PC-3 (cell line): ENCODE results near the gene IBA57. TPM values are rescaled to one million over a fixed set of nuclear protein-coding genes. Genes with fewer than 3 reads are reported as not detected.

Experiments
- ATAC-seq: fragments of 200-7000 bp; cut with Tn5 transposase; 2 replicates; pipeline ENCODE4 v1.9.1; 2020; ENCODE audit warnings: mild to moderate bottlenecking, moderate library complexity
- BruUV-seq: library from RNA; stranded (reverse); fragments of 400-500 nt; replicated peaks from 2 replicates; lab custom pipeline; 2021; lab: Mats Ljungman, UMichigan
- CTCF ChIA-PET: fragments of 300-600 bp; sonication (Branson Sonifier 250); formaldehyde crosslinking; loops from one replicate; lab custom pipeline; 2022; ENCODE audit warnings: antibody characterized with exemption; lab: Charles Lee
- POLR2A ChIA-PET: fragments of 300-600 bp; sonication (Branson Sonifier 250); formaldehyde crosslinking; loops from one replicate; lab custom pipeline; 2022; ENCODE audit warnings: antibody characterized with exemption; ENCODE audit not compliant: unreplicated experiment; lab: Charles Lee
- DNase-seq: peaks from one replicate; pipeline ENCODE4 v3.0.0-alpha.2; 2015
- H2AFZ ChIP-seq: fragments of 300-600 bp; sonication (generic); 2 replicates; pipeline ENCODE4 v1.6.0; 2016; ENCODE audit warnings: antibody characterized with exemption, low read length
- H3F3A ChIP-seq: fragments of 300-600 bp; sonication (generic); one replicate; pipeline ENCODE4 v1.6.0; 2017; ENCODE audit warnings: antibody characterized with exemption, low read length, control low read depth, mild to moderate bottlenecking; ENCODE audit not compliant: unreplicated experiment
- H3K27ac ChIP-seq: fragments of 300-600 bp; sonication (generic); 2 replicates; pipeline ENCODE4 v1.5.1; 2016; ENCODE audit warnings: mild to moderate bottlenecking, low read length
- H3K27me3 ChIP-seq: fragments of 300-600 bp; sonication (generic); 2 replicates; pipeline ENCODE4 v1.6.1; 2016; ENCODE audit warnings: low read length, mixed read lengths
- H3K36me3 ChIP-seq: fragments of 300-600 bp; sonication (generic); 2 replicates; pipeline ENCODE4 v1.6.1; 2016; ENCODE audit warnings: low read depth, mixed run types, low read length, mixed read lengths
- H3K4me1 ChIP-seq: fragments of 300-600 bp; sonication (generic); 2 replicates; pipeline ENCODE4 v1.5.1; 2016; ENCODE audit warnings: low read length; ENCODE audit not compliant: insufficient read depth
- H3K4me2 ChIP-seq: fragments of 300-600 bp; sonication (generic); 2 replicates; pipeline ENCODE4 v1.6.0; 2016; ENCODE audit warnings: low read length
- H3K4me3 ChIP-seq: fragments of 300-600 bp; sonication (generic); 2 replicates; pipeline ENCODE4 v1.5.1; 2016; ENCODE audit warnings: mild to moderate bottlenecking, low read length, mixed read lengths
- H3K79me2 ChIP-seq: fragments of 300-600 bp; sonication (generic); 2 replicates; pipeline ENCODE4 v1.6.1; 2017; ENCODE audit warnings: low read length, mixed read lengths
- H3K9ac ChIP-seq: fragments of 300-600 bp; sonication (generic); 2 replicates; pipeline ENCODE4 v1.6.0; 2016; ENCODE audit warnings: mild to moderate bottlenecking, low read length
- H3K9me2 ChIP-seq: fragments of 300-600 bp; sonication (generic); replicated peaks from 2 replicates; pipeline ENCODE4 v1.6.1; 2016; ENCODE audit warnings: mixed run types, low read length, mixed read lengths
- H3K9me3 ChIP-seq: fragments of 300-600 bp; sonication (generic); 2 replicates; pipeline ENCODE4 v1.6.1; 2016; ENCODE audit warnings: low read length, mixed read lengths
- H4K20me1 ChIP-seq: fragments of 300-600 bp; sonication (generic); 2 replicates; pipeline ENCODE4 v1.6.1; 2016; ENCODE audit warnings: low read length, mixed read lengths
- EZH2 ChIP-seq: fragments of 300-600 bp; sonication (generic); IDR thresholded peaks from one replicate; pipeline ENCODE4 v1.6.1; 2017; ENCODE audit warnings: antibody characterized with exemption, mild to moderate bottlenecking, low read length; ENCODE audit not compliant: unreplicated experiment
- EZH2phosphoT487 ChIP-seq: fragments of 300-600 bp; sonication (generic); IDR thresholded peaks from 2 replicates; pipeline ENCODE4 v1.6.1; 2018; ENCODE audit warnings: mild to moderate bottlenecking, antibody characterized with exemption, low read length, borderline replicate concordance
- intact Hi-C: fragments of 100-400 bp; cut with micrococcal nuclease; formaldehyde crosslinking; loops from 2 replicates; pipeline ENCODE4 v1.9.0; 2023
- total RNA-seq: library from RNA; depleted of rRNA; stranded (reverse); fragments of >200 nt; gene quantifications from 2 replicates; pipeline ENCODE4 v1.2.3, GENCODE V29; 2014
- TF ChIP-seq, protein P1 (sequence below): fragments of 300-600 bp; sonication (generic); conservative IDR thresholded peaks from 2 replicates; pipeline ENCODE4 v1.5.1; 2017; ENCODE audit warnings: antibody characterized with exemption, low read depth, mild to moderate bottlenecking, low read length

Gene IBA57
- total RNA-seq, 1 experiment from 2014 or later = 18.3 TPM

DNA sequence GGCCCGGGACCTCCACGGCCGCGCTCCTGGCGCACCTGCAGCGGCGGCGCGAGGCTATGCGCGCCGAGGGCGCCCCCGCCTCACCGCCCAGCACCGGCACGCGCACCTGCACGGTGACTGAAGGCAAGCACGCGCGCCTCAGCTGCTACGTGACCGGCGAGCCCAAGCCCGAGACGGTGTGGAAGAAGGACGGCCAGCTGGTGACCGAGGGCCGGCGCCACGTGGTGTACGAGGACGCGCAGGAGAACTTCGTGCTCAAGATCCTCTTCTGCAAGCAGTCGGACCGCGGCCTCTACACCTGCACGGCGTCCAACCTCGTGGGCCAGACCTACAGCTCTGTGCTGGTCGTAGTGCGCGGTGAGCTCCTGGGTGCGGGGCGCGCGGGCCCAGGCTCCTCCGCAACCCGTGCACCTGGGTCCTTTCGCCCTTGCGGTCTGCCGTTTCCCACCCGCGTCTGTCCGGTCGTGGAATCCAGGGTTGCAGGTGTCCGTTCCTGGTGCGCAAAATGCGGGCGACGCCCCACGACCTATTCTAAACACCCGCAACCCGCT is 46.9 kb downstream of the IBA57 start:
- no peaks in the 10 kb centered on the region for H4K20me1 ChIP-seq
- no peak overlapping the region for H3K9ac ChIP-seq
- no peaks in the 10 kb centered on the region for H3K79me2 ChIP-seq
- BruUV-seq = no TSS peak
- H2AFZ ChIP-seq = no peak overlapping the region
- ChIA-PET POLR2A (no interaction called here), CTCF (no interaction called here)
- H3K4me3 ChIP-seq = no peak overlapping the region
- TF ChIP-seq, protein P1, sequence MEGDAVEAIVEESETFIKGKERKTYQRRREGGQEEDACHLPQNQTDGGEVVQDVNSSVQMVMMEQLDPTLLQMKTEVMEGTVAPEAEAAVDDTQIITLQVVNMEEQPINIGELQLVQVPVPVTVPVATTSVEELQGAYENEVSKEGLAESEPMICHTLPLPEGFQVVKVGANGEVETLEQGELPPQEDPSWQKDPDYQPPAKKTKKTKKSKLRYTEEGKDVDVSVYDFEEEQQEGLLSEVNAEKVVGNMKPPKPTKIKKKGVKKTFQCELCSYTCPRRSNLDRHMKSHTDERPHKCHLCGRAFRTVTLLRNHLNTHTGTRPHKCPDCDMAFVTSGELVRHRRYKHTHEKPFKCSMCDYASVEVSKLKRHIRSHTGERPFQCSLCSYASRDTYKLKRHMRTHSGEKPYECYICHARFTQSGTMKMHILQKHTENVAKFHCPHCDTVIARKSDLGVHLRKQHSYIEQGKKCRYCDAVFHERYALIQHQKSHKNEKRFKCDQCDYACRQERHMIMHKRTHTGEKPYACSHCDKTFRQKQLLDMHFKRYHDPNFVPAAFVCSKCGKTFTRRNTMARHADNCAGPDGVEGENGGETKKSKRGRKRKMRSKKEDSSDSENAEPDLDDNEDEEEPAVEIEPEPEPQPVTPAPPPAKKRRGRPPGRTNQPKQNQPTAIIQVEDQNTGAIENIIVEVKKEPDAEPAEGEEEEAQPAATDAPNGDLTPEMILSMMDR = no peak
- TF ChIP-seq EZH2phosphoT487 (no peak), EZH2 (no peak)
- H3K27ac ChIP-seq = no peak overlapping the region
- peak overlapping the region; percentile 98; the same call in 1 of the 2 replicates for H3K4me2 ChIP-seq
- H3K36me3 ChIP-seq = no peaks in the 10 kb centered on the region
- no peaks in the 10 kb centered on the region for H3K4me1 ChIP-seq
- intact Hi-C loops = loop anchor here (2.0 kb wide), 2 partner anchors 52 to 244 kb away; a partner anchor contains a TSS
- H3K27me3 ChIP-seq = no peaks in the 10 kb centered on the region
- no peaks in the 10 kb centered on the region for H3K9me2 ChIP-seq
- no peaks in the 10 kb centered on the region for H3K9me3 ChIP-seq
- no peak for DNase-seq
- no peaks in the 10 kb centered on the region for H3F3A ChIP-seq
- ATAC-seq = no peak

DNA sequence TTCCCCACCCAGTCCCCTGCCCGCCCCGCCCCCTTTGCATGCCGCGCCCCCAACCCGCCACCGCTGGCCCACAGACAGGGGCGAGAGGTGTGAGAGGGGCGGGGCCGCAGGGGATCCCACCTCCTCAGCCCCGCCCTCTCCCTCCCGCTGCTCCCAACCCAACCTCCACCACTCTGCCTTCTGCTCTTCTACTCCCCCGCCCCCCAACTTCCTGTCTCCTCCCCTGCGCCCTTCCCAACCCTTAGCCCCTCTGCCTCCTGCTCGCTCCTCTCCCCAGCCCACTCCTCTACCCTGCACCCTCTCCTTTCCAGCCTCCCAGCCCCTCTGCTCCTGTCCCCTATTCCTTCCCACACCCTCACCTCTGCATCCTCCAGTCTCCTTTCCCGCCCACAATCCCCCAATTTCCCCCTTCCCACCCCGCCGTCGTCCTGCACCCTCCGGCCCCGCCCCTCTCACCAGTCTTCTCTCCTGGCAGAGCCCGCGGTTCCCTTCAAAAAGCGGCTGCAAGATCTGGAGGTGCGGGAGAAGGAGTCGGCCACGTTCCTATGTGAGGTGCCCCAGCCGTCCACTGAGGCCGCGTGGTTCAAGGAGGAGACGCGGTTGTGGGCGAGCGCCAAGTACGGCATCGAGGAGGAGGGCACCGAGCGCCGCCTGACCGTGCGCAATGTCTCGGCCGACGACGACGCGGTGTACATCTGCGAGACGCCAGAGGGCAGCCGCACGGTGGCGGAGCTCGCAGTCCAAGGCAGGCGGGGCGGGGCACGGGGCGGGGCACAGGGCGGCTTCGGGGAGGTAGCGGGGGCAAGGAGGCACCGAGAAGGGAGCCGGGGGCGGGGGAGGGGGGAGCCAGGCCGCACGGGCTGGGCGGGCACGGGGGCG is 47.6 kb downstream of the IBA57 start:
- intact Hi-C loops = loop anchor here (2.0 kb wide), 2 partner anchors 52 to 244 kb away; a partner anchor contains a TSS
- peak overlapping the region; percentile 50; the same call in 1 of the 2 replicates for H3K9ac ChIP-seq
- peak overlapping the region; percentile 98 for H2AFZ ChIP-seq
- peak overlapping the region; percentile 98 for H3K4me2 ChIP-seq
- H3K27ac ChIP-seq = peak overlapping the region; percentile 31; the same call in 1 of the 2 replicates
- no peaks in the 10 kb centered on the region for H3K36me3 ChIP-seq
- H3K9me2 ChIP-seq = no peaks in the 10 kb centered on the region
- DNase-seq (peak; percentile 89), ATAC-seq (peak; percentile 91)
- no peaks in the 10 kb centered on the region for H3K79me2 ChIP-seq
- H3K27me3 ChIP-seq = no peaks in the 10 kb centered on the region
- CTCF ChIA-PET = interaction anchor here (0.5 to 0.8 kb wide), 4 partner anchors 24 to 219 kb away, joined by 3 to 5 read pairs (median 4); no protein-coding TSS in a partner anchor
- no peaks in the 10 kb centered on the region for H3K9me3 ChIP-seq
- H3K4me1 ChIP-seq = no peaks in the 10 kb centered on the region
- TF ChIP-seq EZH2phosphoT487 (no peak), EZH2 (no peak)
- TF ChIP-seq, protein P1 = peak; percentile 64
- TSS peak; percentile 38 for BruUV-seq
- no peaks in the 10 kb centered on the region for H3F3A ChIP-seq
- no peaks in the 10 kb centered on the region for H4K20me1 ChIP-seq
- peak overlapping the region; percentile 78 for H3K4me3 ChIP-seq
- POLR2A ChIA-PET = interaction anchor here (0.6 kb wide), 1 partner anchor 128 kb away, joined by 8 read pairs; no protein-coding TSS in a partner anchor
